ENCODE measurements around the gene FAM184B.

DNA sequence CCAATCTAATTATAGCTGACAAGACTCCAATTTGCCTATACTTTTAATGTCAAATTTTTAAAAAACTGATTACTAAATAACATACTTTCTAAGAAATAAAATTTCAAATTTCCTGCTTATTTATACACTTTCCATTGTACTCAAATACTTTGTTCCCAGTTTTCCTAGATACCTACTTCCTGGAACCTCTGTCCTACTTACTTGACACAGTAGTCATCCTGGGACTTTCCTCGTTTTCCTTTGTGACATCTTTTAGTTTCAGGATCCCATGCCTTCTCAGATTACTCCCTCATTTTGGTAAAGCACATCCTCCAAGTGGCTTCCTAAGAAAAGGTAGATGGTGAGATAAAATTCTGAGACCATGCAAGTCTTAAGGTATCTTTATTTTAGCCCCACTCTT, 13.3 kb upstream of the FAM184B start:
- TF ChIP-seq, protein P1, sequence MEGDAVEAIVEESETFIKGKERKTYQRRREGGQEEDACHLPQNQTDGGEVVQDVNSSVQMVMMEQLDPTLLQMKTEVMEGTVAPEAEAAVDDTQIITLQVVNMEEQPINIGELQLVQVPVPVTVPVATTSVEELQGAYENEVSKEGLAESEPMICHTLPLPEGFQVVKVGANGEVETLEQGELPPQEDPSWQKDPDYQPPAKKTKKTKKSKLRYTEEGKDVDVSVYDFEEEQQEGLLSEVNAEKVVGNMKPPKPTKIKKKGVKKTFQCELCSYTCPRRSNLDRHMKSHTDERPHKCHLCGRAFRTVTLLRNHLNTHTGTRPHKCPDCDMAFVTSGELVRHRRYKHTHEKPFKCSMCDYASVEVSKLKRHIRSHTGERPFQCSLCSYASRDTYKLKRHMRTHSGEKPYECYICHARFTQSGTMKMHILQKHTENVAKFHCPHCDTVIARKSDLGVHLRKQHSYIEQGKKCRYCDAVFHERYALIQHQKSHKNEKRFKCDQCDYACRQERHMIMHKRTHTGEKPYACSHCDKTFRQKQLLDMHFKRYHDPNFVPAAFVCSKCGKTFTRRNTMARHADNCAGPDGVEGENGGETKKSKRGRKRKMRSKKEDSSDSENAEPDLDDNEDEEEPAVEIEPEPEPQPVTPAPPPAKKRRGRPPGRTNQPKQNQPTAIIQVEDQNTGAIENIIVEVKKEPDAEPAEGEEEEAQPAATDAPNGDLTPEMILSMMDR (IDR thresholded peaks at IDR 0.05), result no peak
- TF ChIP-seq POLR2A (IDR thresholded peaks at IDR 0.05), result no peak
- no peak for TF ChIP-seq POLR2AphosphoS5 (IDR thresholded peaks at IDR 0.05)
- no peak for TF ChIP-seq EP300 (IDR thresholded peaks at IDR 0.05; ENCODE audit: low read depth)

Data from transverse colon (tissue), 4 donors.